Trophoblast cell (in vitro differentiated cells and primary cell): ENCODE data around the gene KRTAP4-16.
"Not testable (repeated sequence)": the region's sequence is repeated elsewhere in the genome, so short reads cannot be mapped to it uniquely, and the experiment has no call there.

Source experiments
- DNase-seq, 2 donors: peaks; one replicate each; pipeline ENCODE4 v3.0.0-alpha.2; 2016
- H2AFZ ChIP-seq: 2 replicates; pipeline ENCODE4 v1.6.1; 2013; ENCODE audit warnings: low read length, moderate library complexity, mild to moderate bottlenecking; ENCODE audit not compliant: insufficient read depth, poor library complexity
- H2AK5ac ChIP-seq: 2 replicates; pipeline ENCODE4 v1.6.1; 2013; ENCODE audit warnings: mild to moderate bottlenecking, low read length
- H2BK120ac ChIP-seq: 2 replicates; pipeline ENCODE4 v1.6.1; 2013; ENCODE audit warnings: low read length, mild to moderate bottlenecking, moderate library complexity; ENCODE audit not compliant: insufficient read depth, poor library complexity
- H2BK12ac ChIP-seq: 2 replicates; pipeline ENCODE4 v1.6.1; 2013; ENCODE audit warnings: mild to moderate bottlenecking, low read length, moderate library complexity
- H2BK5ac ChIP-seq: 2 replicates; pipeline ENCODE4 v1.6.1; 2013; ENCODE audit warnings: low read length, low read depth, moderate library complexity, mild to moderate bottlenecking; ENCODE audit not compliant: poor library complexity
- H3K14ac ChIP-seq: 2 replicates; pipeline ENCODE4 v1.6.1; 2013; ENCODE audit warnings: mild to moderate bottlenecking, low read length
- H3K18ac ChIP-seq: 2 replicates; pipeline ENCODE4 v1.6.1; 2013; ENCODE audit warnings: mild to moderate bottlenecking, low read length
- H3K23ac ChIP-seq: 2 replicates; pipeline ENCODE4 v1.6.1; 2013; ENCODE audit warnings: low read length
- H3K27ac ChIP-seq: 2 replicates; pipeline ENCODE4 v1.5.1; 2013; ENCODE audit warnings: low read depth, mild to moderate bottlenecking, inconsistent platforms, low read length, moderate library complexity
- H3K27me3 ChIP-seq: 2 replicates; pipeline ENCODE4 v1.6.1; 2013; ENCODE audit warnings: inconsistent platforms, mild to moderate bottlenecking, low read length, moderate library complexity; ENCODE audit not compliant: insufficient read depth
- H3K36me3 ChIP-seq, 2 experiments: 1 replicate in 1 of 2; 2 replicates in 1 of 2; pipeline ENCODE4 v1.6.1; 2013; ENCODE audit warnings: low read length in 2 of 2, mild to moderate bottlenecking in 2 of 2, moderate library complexity in 1 of 2; ENCODE audit not compliant: insufficient read depth in 2 of 2, control insufficient read depth in 1 of 2
- H3K4ac ChIP-seq: 2 replicates; pipeline ENCODE4 v1.6.1; 2013; ENCODE audit warnings: low read depth, mild to moderate bottlenecking, low read length, moderate library complexity
- H3K4me1 ChIP-seq, 2 experiments: 1 replicate in 1 of 2; 2 replicates in 1 of 2; pipeline ENCODE4 v1.6.1; 2013; ENCODE audit warnings: low read length in 2 of 2, mild to moderate bottlenecking in 2 of 2, moderate library complexity in 1 of 2; ENCODE audit not compliant: insufficient read depth in 2 of 2, control insufficient read depth in 1 of 2
- H3K4me2 ChIP-seq: 2 replicates; pipeline ENCODE4 v1.6.1; 2013; ENCODE audit warnings: inconsistent platforms, mild to moderate bottlenecking, low read length, moderate library complexity
- H3K4me3 ChIP-seq: 2 replicates; pipeline ENCODE4 v1.5.1; 2013; ENCODE audit warnings: mild to moderate bottlenecking, low read depth, low read length, inconsistent platforms
- H3K79me1 ChIP-seq: one replicate; pipeline ENCODE4 v1.6.1; 2013; ENCODE audit warnings: low read length
- H3K79me2 ChIP-seq: 2 replicates; pipeline ENCODE4 v1.6.1; 2013; ENCODE audit warnings: low read length, mild to moderate bottlenecking; ENCODE audit not compliant: control insufficient read depth, insufficient read depth, poor library complexity
- H3K9ac ChIP-seq: 2 replicates; pipeline ENCODE4 v1.6.1; 2013; ENCODE audit warnings: mild to moderate bottlenecking, low read length
- H3K9me3 ChIP-seq: 2 replicates; pipeline ENCODE4 v1.6.1; 2013; ENCODE audit warnings: low read depth, mild to moderate bottlenecking, control low read depth, inconsistent platforms, low read length; ENCODE audit not compliant: insufficient read depth
- H4K12ac ChIP-seq: 2 replicates; pipeline ENCODE4 v1.6.1; 2013; ENCODE audit warnings: low read depth, mild to moderate bottlenecking, low read length, moderate library complexity
- H4K8ac ChIP-seq: 2 replicates; pipeline ENCODE4 v1.6.1; 2013; ENCODE audit warnings: low read depth, mild to moderate bottlenecking, low read length, moderate library complexity
- H4K91ac ChIP-seq: one replicate; pipeline ENCODE4 v1.6.1; 2013; ENCODE audit warnings: low read depth, mild to moderate bottlenecking, low read length, moderate library complexity
- WGBS: extraction: QIAGEN DNeasy Blood & Tissue Kit; methylation state at CpG from one replicate; pipeline ENCODE4 v1.1.7; 2013; ENCODE audit warnings: missing lambda C conversion rate; ENCODE audit not compliant: insufficient read length, insufficient coverage; ENCODE audit errors: extremely low coverage; 5-methylcytosine and 5-hydroxymethylcytosine counted together

Gene KRTAP4-16

GRCh38 chr17:41069031-41069430 is 33.0 kb downstream of the KRTAP4-16 start:
- H3K36me3 ChIP-seq, result no peaks in the 10 kb centered on the region
- no peak overlapping the region for H2AK5ac ChIP-seq
- no peak for DNase-seq
- no peak overlapping the region for H3K18ac ChIP-seq
- H4K12ac ChIP-seq, result no peak overlapping the region
- no peak overlapping the region for H3K4me2 ChIP-seq
- H3K79me1 ChIP-seq, result no peaks in the 10 kb centered on the region
- no peak overlapping the region for H3K27ac ChIP-seq
- no peak overlapping the region for H2BK5ac ChIP-seq
- H3K4ac ChIP-seq, result no peak overlapping the region
- WGBS, result no CpG with 5 or more reads among the region's 3 CpGs
- H3K4me3 ChIP-seq, result no peak overlapping the region
- H2BK120ac ChIP-seq, result no peak overlapping the region
- no peaks in the 10 kb centered on the region for H3K9me3 ChIP-seq
- H3K79me2 ChIP-seq, result no peaks in the 10 kb centered on the region
- no peak overlapping the region for H2AFZ ChIP-seq
- no peak overlapping the region for H3K9ac ChIP-seq
- H3K27me3 ChIP-seq, result no peaks in the 10 kb centered on the region
- no peak overlapping the region for H2BK12ac ChIP-seq
- H4K8ac ChIP-seq, result no peak overlapping the region
- H3K23ac ChIP-seq, result no peak overlapping the region
- H4K91ac ChIP-seq, result no peak overlapping the region
- H3K14ac ChIP-seq, result no peak overlapping the region
- H3K4me1 ChIP-seq, result no peaks in the 10 kb centered on the region

- H3K14ac ChIP-seq, result no peak overlapping the region
- no peak overlapping the region for H4K91ac ChIP-seq
- no peaks in the 10 kb centered on the region for H3K4me1 ChIP-seq
- H3K18ac ChIP-seq, result no peak overlapping the region
- no peak overlapping the region for H3K4ac ChIP-seq
- H3K9ac ChIP-seq, result no peak overlapping the region
- no peak overlapping the region for H2BK12ac ChIP-seq
- no peak overlapping the region for H3K23ac ChIP-seq
- no peaks in the 10 kb centered on the region for H3K79me2 ChIP-seq
- no peaks in the 10 kb centered on the region for H3K9me3 ChIP-seq
- no peaks in the 10 kb centered on the region for H3K36me3 ChIP-seq
- H2AFZ ChIP-seq, result no peak overlapping the region
- DNase-seq, result peak; percentile 33 to 77
- no peaks in the 10 kb centered on the region for H3K27me3 ChIP-seq
- no peak overlapping the region for H3K27ac ChIP-seq
- no peak overlapping the region for H3K4me3 ChIP-seq
- no peak overlapping the region for H2BK5ac ChIP-seq
- H4K12ac ChIP-seq, result no peak overlapping the region
- no peaks in the 10 kb centered on the region for H3K79me1 ChIP-seq
- no peak overlapping the region for H2AK5ac ChIP-seq
- no peak overlapping the region for H3K4me2 ChIP-seq
- H4K8ac ChIP-seq, result no peak overlapping the region
- H2BK120ac ChIP-seq, result no peak overlapping the region
Measured at GRCh38 chr17:41067281-41067680, 34.7 kb downstream of the KRTAP4-16 start.

GRCh38 chr17:41065829-41066624 is 36.0 kb downstream of the KRTAP4-16 start, which contains the start of gene KRTAP2-4:
TSS of gene KRTAP2-4 (minus strand) at chr17:41065879. CDS start at chr17:41065845, 34 bp downstream.
- Histone ChIP-seq H3K4ac (no peak within 1 kb of the TSS), H4K91ac (no peak within 1 kb of the TSS), H3K18ac (no peak within 1 kb of the TSS), H3K9ac (no peak within 1 kb of the TSS), H2BK12ac (no peak within 1 kb of the TSS), H3K27ac (no peak within 1 kb of the TSS), H2BK5ac (no peak within 1 kb of the TSS), H3K9me3 (no peaks in the 10 kb centered on the region), H3K4me3 (no peak within 1 kb of the TSS), H3K23ac (no peak within 1 kb of the TSS), H3K4me1 (peaks cover 0 to 1% of the 10 kb centered on the region in 2 experiments), H2BK120ac (no peak within 1 kb of the TSS), H3K27me3 (no peaks in the 10 kb centered on the region), H2AFZ (no peak within 1 kb of the TSS), H3K4me2 (no peak within 1 kb of the TSS), H3K14ac (no peak within 1 kb of the TSS), H2AK5ac (no peak within 1 kb of the TSS), H4K12ac (no peak within 1 kb of the TSS), H3K79me1 (no peaks in the 10 kb centered on the region), H3K36me3 (no peaks in the 10 kb centered on the region), H3K79me2 (no peaks in the 10 kb centered on the region), H4K8ac (no peak within 1 kb of the TSS)
- no CpG with 5 or more reads among the region's 6 CpGs for WGBS
- peak; percentile 77 to 84 for DNase-seq

- H4K91ac ChIP-seq, H4K8ac ChIP-seq, H2BK12ac ChIP-seq, H2AFZ ChIP-seq, H3K4me3 ChIP-seq, H3K4me1 ChIP-seq, H3K4ac ChIP-seq, H2BK120ac ChIP-seq, H3K79me2 ChIP-seq, DNase-seq, H4K12ac ChIP-seq, H3K36me3 ChIP-seq, H3K23ac ChIP-seq, H3K79me1 ChIP-seq, H3K4me2 ChIP-seq, H3K27me3 ChIP-seq, H3K9ac ChIP-seq, H3K18ac ChIP-seq, H2AK5ac ChIP-seq, H3K14ac ChIP-seq, H3K9me3 ChIP-seq, H3K27ac ChIP-seq, H2BK5ac ChIP-seq: not testable (repeated sequence)
- no CpG with 5 or more reads among the region's 16 CpGs for WGBS
Measured at GRCh38 chr17:41065016-41065689, 36.9 kb downstream of the KRTAP4-16 start.
